Tongue (tissue), 2 donors: ENCODE results near the gene COPE. TPM values are rescaled to one million over a fixed set of nuclear protein-coding genes. Genes with fewer than 3 reads are reported as not detected.

Experiments
- DNase-seq: peaks from one replicate; pipeline ENCODE4 v3.0.0-alpha.2; 2015
- total RNA-seq: library from RNA; depleted of rRNA; stranded (reverse); fragments of >200 nt; gene quantifications from one replicate; pipeline ENCODE4 v1.2.3, GENCODE V29; 2014

The COPE gene
- total RNA-seq, 1 donor from 2014 or later, result 76.4 TPM

DNA sequence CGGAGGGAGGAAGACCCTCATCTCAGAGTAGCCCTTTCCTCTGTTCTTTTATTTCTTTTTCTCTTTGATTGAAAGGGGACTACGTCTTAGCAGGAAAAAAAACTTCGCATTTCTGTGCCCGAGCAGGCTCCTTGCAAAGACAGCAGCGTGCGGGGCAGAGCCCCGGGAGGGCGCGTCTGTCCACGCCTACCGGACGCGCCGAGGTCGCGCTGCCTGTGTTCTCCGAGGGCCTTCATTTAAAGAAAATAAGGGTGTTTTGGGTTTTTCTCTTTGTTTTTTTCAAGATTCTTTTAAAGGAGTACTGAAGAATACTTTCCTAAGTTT, 52.4 kb downstream of the COPE start:
- no peak for DNase-seq

DNA sequence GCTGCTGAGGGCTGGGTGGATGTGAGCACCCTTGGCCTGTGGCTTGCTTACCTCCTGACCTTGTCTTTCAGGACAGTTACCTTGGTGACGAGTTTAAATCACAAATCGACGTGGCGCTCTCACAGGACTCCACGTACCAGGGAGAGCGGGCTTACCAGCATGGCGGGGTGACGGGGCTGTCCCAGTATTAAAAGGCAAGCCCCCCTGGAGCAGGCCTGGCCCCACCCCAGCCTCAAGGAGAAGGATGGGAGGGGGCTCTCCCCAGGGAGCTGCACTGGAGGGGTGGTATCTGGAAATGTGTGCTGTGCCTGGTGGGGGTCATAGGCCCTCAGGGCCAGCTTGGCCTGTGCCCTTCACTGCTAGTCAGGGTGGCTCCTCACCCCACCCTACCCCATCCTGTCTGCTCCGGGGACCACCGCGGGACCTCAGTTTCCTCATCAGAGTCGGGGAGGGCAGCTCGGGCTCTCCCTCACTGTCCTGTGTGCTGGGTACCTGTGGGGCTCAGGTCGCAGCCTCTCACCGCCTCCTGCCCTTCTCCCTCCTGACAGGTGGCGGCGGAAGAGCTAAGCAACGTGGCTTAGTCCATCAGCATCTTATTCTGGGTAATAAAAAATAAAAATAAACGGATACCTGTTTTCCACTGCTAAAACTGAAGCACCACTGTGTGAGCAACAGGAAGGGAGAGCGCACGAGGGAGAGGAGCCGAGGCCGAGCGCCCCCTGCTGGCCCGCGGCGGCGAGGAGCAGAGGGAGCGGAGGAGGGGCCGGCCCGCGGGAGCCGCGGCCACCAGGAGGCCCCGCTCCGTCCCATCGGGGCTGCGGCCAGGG, 53.0 kb downstream of the COPE start:
- peak; percentile 79 for DNase-seq

DNA sequence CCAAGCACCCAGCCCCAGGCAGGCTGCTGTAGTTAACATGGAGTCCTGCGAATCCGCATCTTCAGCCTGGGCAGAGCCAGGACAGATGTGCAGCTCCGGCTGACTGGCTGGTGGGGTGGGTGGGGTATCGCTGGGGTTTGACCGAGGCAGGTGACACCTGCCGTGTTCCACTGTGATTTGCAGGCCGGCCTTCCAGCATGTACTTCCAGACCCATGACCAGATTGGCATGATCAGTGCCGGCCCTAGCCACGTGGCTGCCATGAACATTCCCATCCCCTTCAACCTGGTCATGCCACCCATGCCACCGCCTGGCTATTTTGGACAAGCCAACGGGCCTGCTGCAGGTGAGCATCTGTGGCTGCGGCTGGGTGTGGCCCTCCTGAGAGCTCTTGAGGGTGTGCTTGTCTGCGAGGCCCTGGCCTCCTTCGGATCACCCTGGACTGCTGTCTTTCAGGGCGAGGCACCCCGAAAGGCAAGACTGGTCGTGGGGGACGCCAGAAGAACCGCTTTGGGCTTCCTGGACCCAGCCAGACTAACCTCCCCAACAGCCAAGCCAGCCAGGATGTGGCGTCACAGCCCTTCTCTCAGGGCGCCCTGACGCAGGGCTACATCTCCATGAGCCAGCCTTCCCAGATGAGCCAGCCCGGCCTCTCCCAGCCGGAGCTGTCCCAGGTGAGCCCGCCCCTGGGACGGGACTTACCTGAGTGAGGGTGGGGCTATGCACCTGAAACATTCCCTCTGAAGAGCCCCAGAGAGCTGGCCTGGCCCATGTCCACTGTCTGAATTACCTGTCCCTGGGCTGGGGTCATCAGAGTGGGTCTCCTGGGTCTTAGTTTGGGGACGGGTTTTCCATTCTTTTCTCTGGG, 53.8 kb downstream of the COPE start:
- no peak for DNase-seq

DNA sequence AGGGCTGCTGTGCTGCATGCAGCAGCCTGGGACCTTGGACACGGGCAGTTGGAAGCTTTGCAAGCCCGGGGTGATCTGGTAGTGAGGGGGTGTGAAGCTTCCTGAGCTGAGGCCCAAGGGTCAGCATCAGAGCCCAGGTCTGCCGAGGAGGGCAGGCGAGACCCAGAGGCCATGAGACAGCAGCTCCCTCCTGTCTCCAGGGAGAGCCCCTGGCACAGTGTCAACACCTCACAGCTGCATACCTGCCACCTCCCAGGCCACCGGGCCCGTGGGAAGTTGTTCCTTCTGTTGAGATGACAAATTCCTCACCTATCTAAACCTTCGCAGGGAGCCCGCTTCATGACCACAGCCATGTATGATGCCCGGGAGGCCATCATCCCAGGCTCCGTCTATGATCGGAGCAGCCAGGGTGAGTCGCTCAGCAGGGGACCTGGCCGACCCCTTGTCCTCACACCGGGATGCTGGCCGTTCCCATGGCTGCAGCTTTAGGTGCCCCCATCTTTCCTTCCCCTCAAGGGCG, 55.3 kb downstream of the COPE start:
- DNase-seq, result no peak

DNA sequence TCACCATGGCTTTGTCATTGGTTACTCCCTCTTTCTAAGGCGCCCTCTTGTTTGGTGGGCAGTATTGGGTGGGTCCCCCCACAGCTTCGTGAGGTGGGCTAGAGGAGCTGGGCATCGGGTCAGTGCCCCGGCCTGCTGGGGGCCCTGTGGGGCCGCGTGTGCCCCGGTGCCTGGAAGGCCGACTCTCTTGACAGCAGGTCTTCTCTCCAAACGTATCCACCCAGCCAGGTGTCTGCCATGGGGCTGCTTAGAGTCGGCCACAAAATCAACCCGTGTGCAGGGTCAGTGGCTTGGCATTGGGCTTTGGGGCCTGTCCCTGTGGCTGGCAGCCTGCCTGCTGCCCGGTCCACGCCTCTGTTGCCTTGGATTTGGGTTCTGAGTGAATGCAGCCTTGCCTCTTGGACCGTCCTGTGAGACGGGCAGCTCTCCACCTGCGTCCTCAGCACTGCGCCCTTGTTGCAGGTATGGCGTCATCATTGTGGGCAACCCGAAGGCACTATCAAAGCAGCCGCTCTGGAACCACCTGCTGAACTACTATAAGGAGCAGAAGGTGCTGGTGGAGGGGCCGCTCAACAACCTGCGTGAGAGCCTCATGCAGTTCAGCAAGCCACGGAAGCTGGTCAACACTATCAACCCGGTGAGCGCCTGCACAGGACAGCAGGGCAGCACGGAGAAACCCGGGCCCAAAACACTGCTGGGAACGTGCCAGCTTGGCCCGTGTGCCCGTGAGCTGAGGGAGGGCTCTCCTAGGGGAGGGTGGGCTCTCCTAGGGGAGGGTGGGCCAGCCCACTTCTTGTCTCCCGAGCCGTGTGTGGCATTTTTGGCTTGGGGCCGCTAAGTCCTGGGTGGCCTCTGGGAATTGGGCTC, 56.0 kb downstream of the COPE start:
- DNase-seq, result no peak

DNA sequence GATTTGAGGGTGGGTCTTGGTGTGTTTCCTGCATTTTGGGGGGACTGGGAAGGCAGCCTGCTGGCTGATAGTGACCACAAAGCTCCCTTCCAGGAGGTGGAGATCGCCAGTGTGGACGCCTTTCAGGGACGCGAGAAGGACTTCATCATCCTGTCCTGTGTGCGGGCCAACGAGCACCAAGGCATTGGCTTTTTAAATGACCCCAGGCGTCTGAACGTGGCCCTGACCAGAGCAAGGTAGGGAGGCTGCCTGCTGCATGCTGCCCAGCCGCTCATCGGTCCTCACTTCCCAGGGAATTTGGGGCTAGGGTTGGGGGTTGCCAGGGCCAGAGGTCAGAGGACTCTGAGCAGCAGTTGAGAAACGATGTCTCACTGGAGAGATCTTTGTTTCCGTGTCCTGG, 57.3 kb downstream of the COPE start:
- DNase-seq, result no peak

DNA sequence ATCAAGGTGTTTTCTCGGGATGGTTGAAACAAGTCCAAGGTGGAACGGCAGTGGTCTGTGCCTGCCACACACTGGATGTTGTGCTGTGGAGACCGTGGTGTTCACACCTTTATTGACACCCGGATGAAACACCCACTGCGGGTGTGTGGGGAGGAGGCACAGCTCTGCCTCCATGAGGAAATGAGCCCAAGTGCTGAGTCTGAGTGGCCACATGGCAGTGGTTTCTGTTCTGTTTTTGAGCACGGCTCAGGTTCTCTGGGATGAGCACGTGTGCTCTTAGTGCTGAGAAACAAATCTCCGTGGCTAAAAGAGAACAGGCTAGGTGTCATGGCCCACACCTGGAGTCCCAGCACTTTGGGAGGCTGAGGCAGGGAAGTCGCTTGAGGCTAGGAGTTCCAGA, 58.0 kb downstream of the COPE start:
- DNase-seq, result no peak

DNA sequence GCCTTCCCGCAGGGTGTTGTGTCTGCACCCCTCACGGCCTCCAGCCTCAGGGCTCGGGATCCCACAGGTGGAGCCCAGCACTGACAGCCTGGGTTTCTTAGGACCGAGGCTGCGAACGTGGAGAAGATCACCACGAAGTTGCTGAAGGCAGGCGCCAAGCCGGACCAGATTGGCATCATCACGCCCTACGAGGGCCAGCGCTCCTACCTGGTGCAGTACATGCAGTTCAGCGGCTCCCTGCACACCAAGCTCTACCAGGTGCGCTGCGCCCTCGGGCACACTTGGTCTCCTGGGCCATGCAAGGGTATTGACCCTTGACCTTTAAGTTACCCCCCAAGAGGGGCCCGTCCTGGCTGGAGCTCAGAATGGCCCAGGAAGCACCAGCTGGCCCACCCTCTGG, 58.5 kb downstream of the COPE start:
- no peak for DNase-seq

DNA sequence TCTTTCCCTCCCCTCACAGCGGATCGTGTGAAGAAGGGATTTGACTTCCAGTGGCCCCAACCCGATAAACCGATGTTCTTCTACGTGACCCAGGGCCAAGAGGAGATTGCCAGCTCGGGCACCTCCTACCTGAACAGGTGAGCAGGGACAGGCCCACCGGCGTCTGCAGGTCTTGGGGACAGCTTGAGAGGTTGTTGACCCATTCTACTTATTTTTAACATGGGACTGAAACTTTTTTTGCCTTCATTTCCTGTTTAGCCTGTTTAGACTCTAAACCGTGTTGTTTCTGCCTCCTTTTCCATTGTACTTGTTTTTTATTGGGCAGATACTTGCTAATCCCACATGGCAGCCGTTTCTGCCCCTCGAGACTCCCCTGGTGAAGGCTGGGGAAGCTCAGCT, 58.9 kb downstream of the COPE start:
- DNase-seq, result no peak

DNA sequence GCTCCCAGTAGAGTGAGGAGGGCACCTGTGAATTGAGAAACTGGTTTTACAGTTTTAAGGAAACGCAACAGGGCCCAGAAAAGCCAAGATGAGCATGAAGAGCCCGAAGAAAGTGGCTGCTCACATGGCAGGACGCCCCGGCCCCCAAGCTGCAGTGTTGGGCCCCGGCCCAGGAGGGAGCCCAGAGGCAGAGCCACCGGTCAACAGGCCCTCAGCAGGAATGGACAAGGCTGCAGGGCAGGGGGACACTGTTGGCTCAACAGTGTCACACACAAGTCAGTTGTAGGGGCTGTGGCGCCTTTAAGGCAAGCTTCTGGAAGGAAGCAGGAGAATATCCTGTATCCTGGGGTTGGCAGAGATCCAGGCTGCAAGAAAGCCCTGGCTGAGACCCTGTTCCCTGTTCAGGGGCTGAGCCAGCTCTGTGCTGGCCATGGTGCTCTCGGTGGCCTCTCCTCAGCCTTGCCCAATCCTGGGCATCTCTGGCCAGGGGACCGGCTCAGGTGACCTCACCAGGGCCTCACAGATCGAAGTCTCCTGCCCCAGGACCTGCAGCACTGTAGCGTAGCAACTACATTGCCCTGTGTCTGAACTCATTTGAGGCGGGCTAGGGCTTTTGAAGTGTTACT, 59.4 kb downstream of the COPE start:
- peak; percentile 74 for DNase-seq

DNA sequence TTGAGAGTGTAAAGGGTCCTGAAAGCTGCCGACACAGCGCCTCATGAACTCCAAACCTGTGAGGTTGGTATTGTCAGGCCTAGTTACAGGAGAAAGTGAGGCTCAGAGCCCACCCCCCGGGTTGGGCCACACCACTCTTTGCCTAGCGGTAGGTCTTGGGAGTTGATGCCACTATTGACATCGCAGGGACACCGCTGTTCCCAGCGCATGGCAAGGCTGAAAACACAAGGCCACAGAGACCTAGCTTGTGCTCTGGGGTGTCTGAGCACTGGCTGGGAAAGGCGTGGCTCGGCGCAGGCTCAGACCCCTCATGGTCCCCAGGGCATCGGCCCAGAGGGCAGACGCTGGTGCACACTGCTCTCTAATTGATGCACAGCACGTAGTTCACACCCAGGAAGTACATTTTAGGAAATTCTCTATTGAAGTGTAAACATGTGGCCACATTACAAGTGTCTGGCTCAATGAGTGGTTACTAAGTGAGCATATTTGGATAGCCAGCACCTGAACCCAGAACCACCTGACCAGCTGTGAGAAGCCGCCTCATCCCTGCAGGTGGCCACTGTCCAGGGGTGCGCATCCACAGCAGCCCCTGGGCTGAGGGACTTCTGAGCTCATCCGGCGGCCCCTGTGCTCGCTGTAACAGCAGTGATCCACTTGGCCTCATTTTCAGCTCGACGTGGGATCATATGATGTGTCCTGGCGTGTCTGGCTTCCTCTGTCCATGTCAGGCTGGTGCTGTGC, 60.1 kb downstream of the COPE start:
- no peak for DNase-seq

DNA sequence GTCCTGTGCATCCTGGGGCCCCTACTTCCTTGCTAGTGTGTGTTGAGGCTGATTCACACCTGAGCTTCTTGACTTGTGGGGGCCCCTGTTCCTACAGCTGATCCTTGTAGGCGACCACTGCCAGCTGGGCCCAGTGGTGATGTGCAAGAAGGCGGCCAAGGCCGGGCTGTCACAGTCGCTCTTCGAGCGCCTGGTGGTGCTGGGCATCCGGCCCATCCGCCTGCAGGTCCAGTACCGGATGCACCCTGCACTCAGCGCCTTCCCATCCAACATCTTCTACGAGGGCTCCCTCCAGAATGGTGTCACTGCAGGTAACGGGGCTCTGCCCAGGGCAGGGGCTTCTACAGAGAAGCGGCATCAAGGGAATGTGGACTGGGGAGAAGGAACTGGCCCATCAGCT, 62.0 kb downstream of the COPE start:
- DNase-seq, result no peak

DNA sequence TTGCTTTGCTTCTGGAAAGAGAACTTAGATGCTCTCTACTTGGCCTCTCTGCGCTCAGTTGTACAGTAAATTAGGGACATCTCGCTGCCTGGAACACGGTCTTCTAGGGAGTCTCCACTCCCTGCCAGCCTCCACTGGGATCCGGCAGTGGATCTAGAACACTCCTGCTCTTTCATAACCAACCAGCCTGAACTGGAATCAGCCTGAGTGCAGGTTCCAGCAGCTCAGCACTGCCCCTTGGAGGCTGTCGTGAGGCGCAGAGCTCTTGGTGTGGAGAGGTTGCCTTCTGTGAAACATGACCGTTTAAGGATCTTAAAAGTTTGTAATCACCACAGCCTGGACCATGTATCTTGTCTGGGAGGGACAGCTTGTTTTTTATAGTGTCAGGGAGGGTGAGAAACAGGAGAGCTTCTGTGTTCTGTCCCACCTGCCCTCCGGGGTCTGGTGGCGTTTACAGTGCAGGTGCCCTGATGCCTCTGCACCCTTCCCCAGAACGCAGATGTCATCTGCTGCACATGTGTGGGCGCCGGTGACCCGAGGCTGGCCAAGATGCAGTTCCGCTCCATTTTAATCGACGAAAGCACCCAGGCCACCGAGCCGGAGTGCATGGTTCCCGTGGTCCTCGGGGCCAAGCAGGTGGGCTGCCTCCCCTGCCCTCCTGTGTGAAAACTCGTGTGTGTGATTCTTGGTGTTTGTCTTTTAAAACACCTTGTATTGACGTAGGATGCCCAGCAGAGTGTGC, 62.6 kb downstream of the COPE start:
- peak; percentile 47 for DNase-seq

DNA sequence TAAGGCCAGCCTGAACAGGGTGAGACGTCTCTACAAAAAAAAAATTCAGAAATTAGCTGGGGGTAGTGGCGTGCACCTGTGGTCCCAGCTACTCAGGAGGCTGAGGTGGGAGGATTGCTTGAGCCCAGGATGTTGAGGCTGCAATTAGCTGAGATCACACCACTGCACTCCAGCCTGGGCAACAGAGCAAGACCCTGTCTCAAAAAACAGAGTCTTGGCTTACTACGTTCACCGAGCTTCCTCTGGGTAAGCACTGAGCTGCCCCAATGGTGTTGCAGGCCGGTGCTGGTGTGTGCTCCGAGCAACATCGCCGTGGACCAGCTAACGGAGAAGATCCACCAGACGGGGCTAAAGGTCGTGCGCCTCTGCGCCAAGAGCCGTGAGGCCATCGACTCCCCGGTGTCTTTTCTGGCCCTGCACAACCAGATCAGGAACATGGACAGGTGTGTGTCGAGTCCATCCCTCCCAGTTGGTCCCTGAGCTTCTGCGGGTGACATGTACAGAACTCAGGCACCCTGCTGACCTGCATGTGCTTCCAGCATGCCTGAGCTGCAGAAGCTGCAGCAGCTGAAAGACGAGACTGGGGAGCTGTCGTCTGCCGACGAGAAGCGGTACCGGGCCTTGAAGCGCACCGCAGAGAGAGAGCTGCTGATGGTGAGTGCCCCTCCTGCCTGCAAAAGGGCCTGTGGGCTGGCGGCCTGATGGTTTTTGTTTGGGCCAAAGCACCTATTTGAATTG, 63.4 kb downstream of the COPE start:
- DNase-seq, result no peak

DNA sequence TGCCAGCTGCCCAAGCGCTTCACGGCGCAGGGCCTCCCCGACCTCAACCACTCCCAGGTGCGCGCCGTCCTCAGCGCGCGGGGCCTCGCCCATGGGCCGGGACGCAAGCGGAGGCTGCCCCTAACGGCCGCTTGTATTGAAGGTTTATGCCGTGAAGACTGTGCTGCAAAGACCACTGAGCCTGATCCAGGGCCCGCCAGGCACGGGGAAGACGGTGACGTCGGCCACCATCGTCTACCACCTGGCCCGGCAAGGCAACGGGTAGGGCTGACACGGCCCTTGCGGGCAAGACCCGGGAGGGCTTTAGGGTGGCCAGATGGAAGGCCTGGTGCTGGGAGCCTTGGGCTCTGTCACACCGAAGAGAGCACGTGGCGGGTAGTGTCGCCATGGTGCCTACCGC, 64.2 kb downstream of the COPE start:
- DNase-seq, result no peak

DNA sequence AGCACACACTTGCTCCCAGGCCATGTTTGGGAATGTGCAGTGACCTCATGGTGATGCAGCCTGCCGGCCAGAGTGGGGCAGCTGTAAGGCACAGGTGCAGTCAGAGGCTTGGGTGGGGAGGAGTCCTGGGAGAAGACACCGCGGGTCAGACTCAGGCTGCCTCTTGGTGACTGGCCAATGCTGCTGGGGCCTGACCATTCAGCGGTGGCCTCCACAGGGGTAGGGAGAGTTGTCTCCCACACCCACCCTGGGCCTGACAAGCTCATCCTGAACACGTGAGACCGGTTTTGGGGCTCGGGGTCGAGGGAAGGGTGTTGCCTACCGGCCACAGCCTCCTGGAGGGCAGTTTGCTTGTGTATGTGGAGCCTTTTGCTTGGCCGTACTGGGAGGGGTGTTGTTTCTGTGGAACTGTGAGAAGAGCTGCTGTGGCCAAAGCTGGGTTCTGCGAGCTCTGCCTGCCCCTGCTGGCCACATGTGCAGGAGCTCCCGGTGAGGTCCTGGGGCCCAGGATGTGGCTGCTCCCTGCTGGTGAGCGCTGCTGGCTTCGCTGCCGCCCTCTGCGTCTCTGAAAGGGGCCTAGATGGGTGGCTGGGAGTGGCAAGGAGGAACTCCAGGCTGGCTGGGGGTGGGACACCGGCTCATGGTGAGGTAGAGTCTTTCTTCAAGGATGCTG, 65.3 kb downstream of the COPE start:
- DNase-seq, result no peak

DNA sequence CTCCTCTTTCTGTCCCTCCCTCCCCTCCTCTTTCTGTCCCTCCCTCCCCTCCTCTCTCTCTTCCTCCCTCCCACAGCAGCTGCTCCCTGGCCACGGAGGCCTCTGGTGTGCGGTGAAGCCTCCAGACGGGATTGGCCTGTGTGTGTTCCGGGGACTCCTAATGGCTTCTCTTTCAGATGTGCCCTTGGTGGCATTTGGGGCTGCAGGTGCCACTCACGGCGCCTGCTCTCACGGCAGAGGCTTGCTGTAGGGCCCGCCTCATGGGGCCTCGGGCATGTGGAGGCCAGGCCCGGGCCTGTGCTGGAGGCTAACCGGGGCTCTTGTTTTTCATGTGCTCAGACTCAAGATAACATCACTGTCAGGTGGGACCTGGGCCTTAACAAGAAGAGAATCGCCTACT, 66.5 kb downstream of the COPE start:
- DNase-seq, result no peak

DNA sequence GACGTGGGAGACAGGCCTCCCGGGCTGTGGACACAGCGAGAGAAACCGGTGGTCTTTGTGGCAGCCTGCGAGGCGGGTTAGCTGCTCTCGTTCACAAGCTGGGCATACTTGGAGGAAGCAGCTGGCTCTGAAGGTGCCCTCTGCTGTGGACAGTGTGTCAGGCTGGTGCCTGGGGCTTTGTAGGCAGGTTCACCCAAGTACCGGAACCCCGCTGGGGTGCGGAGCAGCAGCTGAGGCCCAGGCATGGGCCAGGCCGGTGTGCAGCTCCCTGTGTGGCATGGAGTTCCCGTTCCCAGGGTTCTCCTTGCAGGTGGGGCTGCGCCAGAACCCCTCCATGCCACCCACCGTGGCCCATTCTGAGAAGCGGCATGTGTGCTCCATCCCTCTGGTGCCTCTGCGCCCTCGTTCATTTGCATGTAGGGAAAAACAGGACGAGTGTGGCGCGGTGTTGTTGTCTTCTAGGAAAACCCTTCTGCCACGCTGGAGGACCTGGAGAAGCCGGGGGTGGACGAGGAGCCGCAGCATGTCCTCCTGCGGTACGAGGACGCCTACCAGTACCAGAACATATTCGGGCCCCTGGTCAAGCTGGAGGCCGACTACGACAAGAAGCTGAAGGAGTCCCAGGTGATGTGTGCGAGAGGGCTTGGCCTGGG, 67.4 kb downstream of the COPE start:
- DNase-seq, result no peak
